WTC11 (cell line): ENCODE measurements around the gene ERCC4. TPM values are rescaled to one million over a fixed set of nuclear protein-coding genes. Genes with fewer than 3 reads are reported as not detected.
"Not testable (repeated sequence)": the region's sequence is repeated elsewhere in the genome, so short reads cannot be mapped to it uniquely, and the experiment has no call there.

Experiments used
- ATAC-seq: fragments of 200-7000 bp; cut with Tn5 transposase; 2 replicates; pipeline ENCODE4 v1.10.0; 2021; ENCODE audit warnings: mild to moderate bottlenecking, moderate library complexity
- CTCF ChIA-PET: fragments of 300-600 bp; sonication (Branson Sonifier 250); formaldehyde crosslinking; loops from one replicate; lab custom pipeline; 2021; ENCODE audit warnings: antibody characterized with exemption; lab: Charles Lee
- POLR2A ChIA-PET: fragments of 350-600 bp; sonication (Branson Sonifier 250); formaldehyde crosslinking; loops from one replicate; lab custom pipeline; 2021; ENCODE audit warnings: antibody characterized with exemption; lab: Charles Lee
- DNase-seq: peaks from one replicate; pipeline ENCODE4 v3.0.0; 2021; ENCODE audit warnings: low spot score
- H3K27ac Mint-ChIP-seq: 2 replicates; pipeline ENCODE4 v1.8.0; 2021; ENCODE audit warnings: mixed read lengths
- H3K27me3 Mint-ChIP-seq: 2 replicates; pipeline ENCODE4 v1.8.0; 2021; ENCODE audit warnings: low read depth, mild to moderate bottlenecking, moderate library complexity, mixed read lengths
- H3K36me3 Mint-ChIP-seq: 2 replicates; pipeline ENCODE4 v1.8.0; 2021; ENCODE audit warnings: mixed read lengths
- H3K4me1 Mint-ChIP-seq: 2 replicates; pipeline ENCODE4 v1.8.0; 2022; ENCODE audit warnings: mixed read lengths
- H3K4me3 Mint-ChIP-seq: 2 replicates; pipeline ENCODE4 v1.8.0; 2021; ENCODE audit warnings: mild to moderate bottlenecking, moderate library complexity, mixed read lengths
- H3K9me3 Mint-ChIP-seq: 2 replicates; pipeline ENCODE4 v1.8.0; 2021; ENCODE audit warnings: mixed read lengths
- CBFB ChIP-seq: sonication (generic); formaldehyde crosslinking; IDR thresholded peaks from 2 replicates; pipeline ENCODE4 v1.8.1; 2022; ENCODE audit warnings: mild to moderate bottlenecking, low read depth, missing genetic modification reagents
- JAZF1 ChIP-seq: fragments of 250-450 bp; sonication (Bioruptor Pico); IDR thresholded peaks from 2 replicates; pipeline ENCODE4 v1.9.0; 2021; ENCODE audit warnings: moderate library complexity, mild to moderate bottlenecking, inconsistent platforms
- NR1H2 ChIP-seq: sonication (generic); formaldehyde crosslinking; IDR thresholded peaks from 2 replicates; pipeline ENCODE4 v1.9.0; 2021; ENCODE audit warnings: mild to moderate bottlenecking, moderate library complexity, missing genetic modification reagents
- SP1 ChIP-seq: sonication (generic); formaldehyde crosslinking; conservative IDR thresholded peaks from 2 replicates; pipeline ENCODE4 v1.8.1; 2022; ENCODE audit warnings: missing genetic modification reagents
- TEAD4 ChIP-seq: sonication (generic); formaldehyde crosslinking; IDR thresholded peaks from 2 replicates; pipeline ENCODE4 v1.8.0; 2022; ENCODE audit warnings: mild to moderate bottlenecking, missing genetic modification reagents
- total RNA-seq: library from RNA; stranded (reverse); gene quantifications from 3 replicates; pipeline ENCODE4 v1.2.3, GENCODE V29; 2021
- TF ChIP-seq, protein P1 (sequence below): fragments of 200-600 bp; IDR thresholded peaks from 2 replicates; pipeline ENCODE4 v1.8.0; 2022; ENCODE audit warnings: antibody characterized with exemption
- TF ChIP-seq, protein P2 (sequence below): sonication (generic); formaldehyde crosslinking; IDR thresholded peaks from 2 replicates; pipeline ENCODE4 v1.8.1; 2023; ENCODE audit warnings: mild to moderate bottlenecking, missing genetic modification reagents, moderate library complexity
- TF ChIP-seq, protein P3 (sequence below): sonication (generic); formaldehyde crosslinking; IDR thresholded peaks from 2 replicates; pipeline ENCODE4 v1.8.0; 2022; ENCODE audit warnings: missing genetic modification reagents
- TF ChIP-seq, protein P4 (sequence below): sonication (generic); formaldehyde crosslinking; IDR thresholded peaks from 2 replicates; pipeline ENCODE4 v1.8.0; 2023; ENCODE audit warnings: missing genetic modification reagents

Gene ERCC4
- total RNA-seq, 1 experiment from 2014 or later: 12.1 TPM

- no peak for TF ChIP-seq SP1 (CRISPR knock-in tag)
- TF ChIP-seq, all 79 proteins: peak for 0
Observed at GRCh38 chr16:13904179-13904691, 15.7 kb upstream of the ERCC4 start (continued).

DNA sequence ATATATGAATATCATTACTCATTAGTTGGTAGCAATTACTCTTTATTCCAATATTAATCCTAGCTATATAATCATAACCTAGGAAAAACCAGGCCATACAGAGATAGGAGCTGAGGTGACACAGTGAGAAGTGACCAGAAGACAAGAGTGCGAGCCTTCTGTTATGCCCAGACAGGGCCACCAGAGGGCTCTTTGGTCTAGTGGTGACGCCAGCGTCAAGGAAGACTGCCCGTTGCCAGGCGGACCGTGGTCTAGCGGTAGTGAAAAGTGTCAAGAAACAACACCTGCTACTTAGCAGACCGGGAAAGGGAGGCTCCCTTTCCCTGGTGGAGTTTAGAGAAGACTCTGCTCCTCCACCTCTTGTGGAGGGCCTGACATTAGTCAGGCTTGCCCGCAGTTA, 15.1 kb upstream of the ERCC4 start:
- peaks cover 12% of the 10 kb centered on the region for H3K36me3 Mint-ChIP-seq
- H3K27me3 Mint-ChIP-seq, ATAC-seq, H3K27ac Mint-ChIP-seq, H3K4me3 Mint-ChIP-seq, H3K4me1 Mint-ChIP-seq: not testable (repeated sequence)
- peaks cover 63% of the 10 kb centered on the region for H3K9me3 Mint-ChIP-seq
- peak; percentile 77 for DNase-seq
- TF ChIP-seq, protein P1, sequence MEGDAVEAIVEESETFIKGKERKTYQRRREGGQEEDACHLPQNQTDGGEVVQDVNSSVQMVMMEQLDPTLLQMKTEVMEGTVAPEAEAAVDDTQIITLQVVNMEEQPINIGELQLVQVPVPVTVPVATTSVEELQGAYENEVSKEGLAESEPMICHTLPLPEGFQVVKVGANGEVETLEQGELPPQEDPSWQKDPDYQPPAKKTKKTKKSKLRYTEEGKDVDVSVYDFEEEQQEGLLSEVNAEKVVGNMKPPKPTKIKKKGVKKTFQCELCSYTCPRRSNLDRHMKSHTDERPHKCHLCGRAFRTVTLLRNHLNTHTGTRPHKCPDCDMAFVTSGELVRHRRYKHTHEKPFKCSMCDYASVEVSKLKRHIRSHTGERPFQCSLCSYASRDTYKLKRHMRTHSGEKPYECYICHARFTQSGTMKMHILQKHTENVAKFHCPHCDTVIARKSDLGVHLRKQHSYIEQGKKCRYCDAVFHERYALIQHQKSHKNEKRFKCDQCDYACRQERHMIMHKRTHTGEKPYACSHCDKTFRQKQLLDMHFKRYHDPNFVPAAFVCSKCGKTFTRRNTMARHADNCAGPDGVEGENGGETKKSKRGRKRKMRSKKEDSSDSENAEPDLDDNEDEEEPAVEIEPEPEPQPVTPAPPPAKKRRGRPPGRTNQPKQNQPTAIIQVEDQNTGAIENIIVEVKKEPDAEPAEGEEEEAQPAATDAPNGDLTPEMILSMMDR: peak; percentile 53; the same call in 1 of the 2 replicates
- POLR2A ChIA-PET: interaction anchor here (0.6 kb wide), 1 partner anchor 39 kb away, joined by 3 read pairs; no protein-coding TSS in a partner anchor
- CTCF ChIA-PET: interaction anchor here (0.6 to 1.3 kb wide), 4 partner anchors 15 to 39 kb away, joined by 3 to 19 read pairs (median 3); partner anchors contain the start of gene ERCC4

DNA sequence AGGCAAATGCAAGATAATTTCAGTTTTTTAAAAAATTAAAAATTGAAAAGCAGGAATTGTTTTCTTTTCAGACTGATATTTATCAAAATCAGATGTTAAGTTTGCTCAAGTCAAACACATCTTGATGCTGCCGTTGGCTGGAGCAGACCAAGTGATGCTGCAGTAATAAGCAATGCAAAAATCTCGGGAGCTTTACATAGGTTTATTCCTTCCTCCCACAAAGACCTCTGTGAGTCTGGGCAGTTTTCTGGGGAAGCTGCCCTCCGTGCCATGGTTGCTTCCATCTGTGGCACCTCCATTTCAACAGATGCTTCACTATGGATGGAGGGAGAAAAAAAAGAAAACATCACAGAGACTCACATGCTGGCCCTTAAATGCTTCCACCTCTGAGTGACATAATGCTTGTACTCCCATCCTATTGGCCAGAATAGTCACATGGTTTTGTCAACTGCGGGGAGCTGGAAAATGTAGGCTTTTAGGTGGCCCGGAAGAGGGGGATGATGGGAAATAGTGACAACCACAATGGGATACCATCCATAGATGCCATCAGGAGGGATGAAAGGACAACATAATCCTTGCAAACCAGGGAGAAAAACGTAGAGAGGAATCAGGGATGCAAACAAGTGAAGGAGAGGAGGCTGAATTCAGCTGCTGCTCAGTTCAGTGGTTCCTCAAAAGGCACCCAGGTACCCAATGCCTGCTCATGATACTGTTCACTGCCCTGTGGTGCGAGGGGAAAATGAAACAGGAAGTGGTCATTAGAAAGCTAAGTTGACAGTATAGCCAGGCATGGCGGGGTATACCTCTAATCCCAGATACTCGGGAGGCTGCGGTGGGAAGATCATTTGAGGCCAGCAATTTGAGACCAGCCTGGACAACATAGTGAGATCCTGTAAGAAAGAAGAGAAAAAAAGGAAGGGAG, 13.5 kb upstream of the ERCC4 start:
- no peaks in the 10 kb centered on the region; the same call in 1 of the 2 replicates for H3K4me1 Mint-ChIP-seq
- ATAC-seq (no peak), DNase-seq (no peak)
- no peak overlapping the region for H3K27ac Mint-ChIP-seq
- H3K27me3 Mint-ChIP-seq: peaks cover 10% of the 10 kb centered on the region
- no peak overlapping the region for H3K4me3 Mint-ChIP-seq
- peaks cover 6% of the 10 kb centered on the region; the same call in 1 of the 2 replicates for H3K36me3 Mint-ChIP-seq
- TF ChIP-seq NR1H2 (CRISPR knock-in tag) (no peak), TEAD4 (CRISPR knock-in tag) (no peak), JAZF1 (CRISPR knock-in tag) (no peak)
- TF ChIP-seq, protein P2, sequence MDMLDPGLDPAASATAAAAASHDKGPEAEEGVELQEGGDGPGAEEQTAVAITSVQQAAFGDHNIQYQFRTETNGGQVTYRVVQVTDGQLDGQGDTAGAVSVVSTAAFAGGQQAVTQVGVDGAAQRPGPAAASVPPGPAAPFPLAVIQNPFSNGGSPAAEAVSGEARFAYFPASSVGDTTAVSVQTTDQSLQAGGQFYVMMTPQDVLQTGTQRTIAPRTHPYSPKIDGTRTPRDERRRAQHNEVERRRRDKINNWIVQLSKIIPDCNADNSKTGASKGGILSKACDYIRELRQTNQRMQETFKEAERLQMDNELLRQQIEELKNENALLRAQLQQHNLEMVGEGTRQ (CRISPR knock-in tag): peak; percentile 48; the same call in 1 of the 2 replicates
- POLR2A ChIA-PET: no interaction called here
- CTCF ChIA-PET: interaction anchor here (0.6 to 4.4 kb wide), 3 partner anchors 13 to 58 kb away, joined by 3 to 24 read pairs (median 5); partner anchors contain the start of gene ERCC4
- H3K9me3 Mint-ChIP-seq: peaks cover 64% of the 10 kb centered on the region

- ChIA-PET CTCF (interaction anchor here (1.7 to 4.4 kb wide), 2 partner anchors 12 to 28 kb away, joined by 5 to 24 read pairs; partner anchors contain the start of gene ERCC4), POLR2A (no interaction called here)
- DNase-seq: no peak
- Mint-ChIP-seq H3K4me3 (no peak overlapping the region), H3K27ac (no peak overlapping the region), H3K36me3 (peaks cover 10% of the 10 kb centered on the region), H3K4me1 (no peaks in the 10 kb centered on the region; the same call in 1 of the 2 replicates), H3K27me3 (peaks cover 10% of the 10 kb centered on the region), H3K9me3 (peaks cover 65% of the 10 kb centered on the region)
- ATAC-seq: no peak
- TF ChIP-seq, protein P3, sequence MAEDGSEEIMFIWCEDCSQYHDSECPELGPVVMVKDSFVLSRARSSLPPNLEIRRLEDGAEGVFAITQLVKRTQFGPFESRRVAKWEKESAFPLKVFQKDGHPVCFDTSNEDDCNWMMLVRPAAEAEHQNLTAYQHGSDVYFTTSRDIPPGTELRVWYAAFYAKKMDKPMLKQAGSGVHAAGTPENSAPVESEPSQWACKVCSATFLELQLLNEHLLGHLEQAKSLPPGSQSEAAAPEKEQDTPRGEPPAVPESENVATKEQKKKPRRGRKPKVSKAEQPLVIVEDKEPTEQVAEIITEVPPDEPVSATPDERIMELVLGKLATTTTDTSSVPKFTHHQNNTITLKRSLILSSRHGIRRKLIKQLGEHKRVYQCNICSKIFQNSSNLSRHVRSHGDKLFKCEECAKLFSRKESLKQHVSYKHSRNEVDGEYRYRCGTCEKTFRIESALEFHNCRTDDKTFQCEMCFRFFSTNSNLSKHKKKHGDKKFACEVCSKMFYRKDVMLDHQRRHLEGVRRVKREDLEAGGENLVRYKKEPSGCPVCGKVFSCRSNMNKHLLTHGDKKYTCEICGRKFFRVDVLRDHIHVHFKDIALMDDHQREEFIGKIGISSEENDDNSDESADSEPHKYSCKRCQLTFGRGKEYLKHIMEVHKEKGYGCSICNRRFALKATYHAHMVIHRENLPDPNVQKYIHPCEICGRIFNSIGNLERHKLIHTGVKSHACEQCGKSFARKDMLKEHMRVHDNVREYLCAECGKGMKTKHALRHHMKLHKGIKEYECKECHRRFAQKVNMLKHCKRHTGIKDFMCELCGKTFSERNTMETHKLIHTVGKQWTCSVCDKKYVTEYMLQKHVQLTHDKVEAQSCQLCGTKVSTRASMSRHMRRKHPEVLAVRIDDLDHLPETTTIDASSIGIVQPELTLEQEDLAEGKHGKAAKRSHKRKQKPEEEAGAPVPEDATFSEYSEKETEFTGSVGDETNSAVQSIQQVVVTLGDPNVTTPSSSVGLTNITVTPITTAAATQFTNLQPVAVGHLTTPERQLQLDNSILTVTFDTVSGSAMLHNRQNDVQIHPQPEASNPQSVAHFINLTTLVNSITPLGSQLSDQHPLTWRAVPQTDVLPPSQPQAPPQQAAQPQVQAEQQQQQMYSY (CRISPR knock-in tag): no peak
- TF ChIP-seq, protein P4, sequence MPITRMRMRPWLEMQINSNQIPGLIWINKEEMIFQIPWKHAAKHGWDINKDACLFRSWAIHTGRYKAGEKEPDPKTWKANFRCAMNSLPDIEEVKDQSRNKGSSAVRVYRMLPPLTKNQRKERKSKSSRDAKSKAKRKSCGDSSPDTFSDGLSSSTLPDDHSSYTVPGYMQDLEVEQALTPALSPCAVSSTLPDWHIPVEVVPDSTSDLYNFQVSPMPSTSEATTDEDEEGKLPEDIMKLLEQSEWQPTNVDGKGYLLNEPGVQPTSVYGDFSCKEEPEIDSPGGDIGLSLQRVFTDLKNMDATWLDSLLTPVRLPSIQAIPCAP (CRISPR knock-in tag): no peak
- no peak for TF ChIP-seq CBFB
Observed at GRCh38 chr16:13907431-13907830, 12.5 kb upstream of the ERCC4 start.
